Neural progenitor cell (in vitro differentiated cells): ENCODE data around the gene IL16.

Experiments
- EZH2 ChIP-seq: fragments of 200-600 bp; sonication (generic); IDR thresholded peaks from 2 replicates; pipeline ENCODE4 v1.6.1; 2017; ENCODE audit warnings: antibody characterized with exemption, mild to moderate bottlenecking, moderate library complexity
- TF ChIP-seq, protein P1 (sequence below): fragments of 200-600 bp; sonication (generic); IDR thresholded peaks from 2 replicates; pipeline ENCODE4 v1.5.1; 2017; ENCODE audit warnings: antibody characterized with exemption, mild to moderate bottlenecking

- TF ChIP-seq, protein P1, sequence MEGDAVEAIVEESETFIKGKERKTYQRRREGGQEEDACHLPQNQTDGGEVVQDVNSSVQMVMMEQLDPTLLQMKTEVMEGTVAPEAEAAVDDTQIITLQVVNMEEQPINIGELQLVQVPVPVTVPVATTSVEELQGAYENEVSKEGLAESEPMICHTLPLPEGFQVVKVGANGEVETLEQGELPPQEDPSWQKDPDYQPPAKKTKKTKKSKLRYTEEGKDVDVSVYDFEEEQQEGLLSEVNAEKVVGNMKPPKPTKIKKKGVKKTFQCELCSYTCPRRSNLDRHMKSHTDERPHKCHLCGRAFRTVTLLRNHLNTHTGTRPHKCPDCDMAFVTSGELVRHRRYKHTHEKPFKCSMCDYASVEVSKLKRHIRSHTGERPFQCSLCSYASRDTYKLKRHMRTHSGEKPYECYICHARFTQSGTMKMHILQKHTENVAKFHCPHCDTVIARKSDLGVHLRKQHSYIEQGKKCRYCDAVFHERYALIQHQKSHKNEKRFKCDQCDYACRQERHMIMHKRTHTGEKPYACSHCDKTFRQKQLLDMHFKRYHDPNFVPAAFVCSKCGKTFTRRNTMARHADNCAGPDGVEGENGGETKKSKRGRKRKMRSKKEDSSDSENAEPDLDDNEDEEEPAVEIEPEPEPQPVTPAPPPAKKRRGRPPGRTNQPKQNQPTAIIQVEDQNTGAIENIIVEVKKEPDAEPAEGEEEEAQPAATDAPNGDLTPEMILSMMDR, result no peak
- no peak for TF ChIP-seq EZH2
Measured at GRCh38 chr15:81268881-81269601, 72.4 kb downstream of the IL16 start.
